Suprapubic skin (tissue), 4 donors: ENCODE data around the gene ABHD16B. TPM values are rescaled to one million over a fixed set of nuclear protein-coding genes. Genes with fewer than 3 reads are reported as not detected.

Experiments
- DNase-seq, 2 donors: peaks; one replicate each; pipeline ENCODE4 v3.0.0-alpha.2; 2019; ENCODE audit warnings: low spot score in 2 of 2
- H3K27ac ChIP-seq: fragments of 200-600 bp; sonication (generic); one replicate; pipeline ENCODE4 v1.5.1; 2019
- H3K27me3 ChIP-seq: fragments of 200-600 bp; sonication (generic); one replicate; pipeline ENCODE4 v1.5.1; 2019
- H3K36me3 ChIP-seq: fragments of 200-600 bp; sonication (generic); one replicate; pipeline ENCODE4 v1.5.1; 2019
- H3K4me1 ChIP-seq: fragments of 200-600 bp; sonication (generic); one replicate; pipeline ENCODE4 v1.5.1; 2019
- H3K4me3 ChIP-seq: fragments of 200-600 bp; sonication (generic); one replicate; pipeline ENCODE4 v1.5.1; 2019; ENCODE audit warnings: mild to moderate bottlenecking
- H3K9me3 ChIP-seq: fragments of 200-600 bp; sonication (generic); one replicate; pipeline ENCODE4 v1.5.1; 2019
- EP300 ChIP-seq: sonication (generic); formaldehyde crosslinking; IDR thresholded peaks from one replicate; pipeline ENCODE4 v1.6.1; 2017; ENCODE audit warnings: antibody characterized with exemption
- POLR2A ChIP-seq, 2 donors: fragments of 450-650 bp; IDR thresholded peaks; one replicate each; pipeline ENCODE4 v1.6.1; 2017; ENCODE audit warnings: antibody characterized with exemption in 2 of 2, mild to moderate bottlenecking in 2 of 2, moderate library complexity in 2 of 2
- POLR2AphosphoS5 ChIP-seq, 3 donors: sonication (generic); formaldehyde crosslinking; IDR thresholded peaks; one replicate each; pipeline ENCODE4 v1.6.1; 2017; ENCODE audit warnings: antibody characterized with exemption in 3 of 3
- WGBS: methylation state at CpG from one replicate; pipeline ENCODE4 v1.1.5; 2018; 5-methylcytosine and 5-hydroxymethylcytosine counted together
- total RNA-seq, 4 donors: library from RNA; depleted of rRNA; stranded (reverse); fragments of >200 nt; gene quantifications; one replicate each; pipeline ENCODE4 v1.1.0, GENCODE V29; 2016
- TF ChIP-seq, protein P1 (sequence below), 2 donors: fragments of 200-600 bp in 1 of 2; fragments of 450-650 bp in 1 of 2; sonication (generic) in 1 of 2; IDR thresholded peaks; one replicate each; pipeline ENCODE4 v1.5.1; 2016 to 2019; ENCODE audit warnings: antibody characterized with exemption in 2 of 2, mild to moderate bottlenecking in 1 of 2, moderate library complexity in 1 of 2

Gene ABHD16B
- total RNA-seq, 4 donors from 2014 or later, result not detected

DNA sequence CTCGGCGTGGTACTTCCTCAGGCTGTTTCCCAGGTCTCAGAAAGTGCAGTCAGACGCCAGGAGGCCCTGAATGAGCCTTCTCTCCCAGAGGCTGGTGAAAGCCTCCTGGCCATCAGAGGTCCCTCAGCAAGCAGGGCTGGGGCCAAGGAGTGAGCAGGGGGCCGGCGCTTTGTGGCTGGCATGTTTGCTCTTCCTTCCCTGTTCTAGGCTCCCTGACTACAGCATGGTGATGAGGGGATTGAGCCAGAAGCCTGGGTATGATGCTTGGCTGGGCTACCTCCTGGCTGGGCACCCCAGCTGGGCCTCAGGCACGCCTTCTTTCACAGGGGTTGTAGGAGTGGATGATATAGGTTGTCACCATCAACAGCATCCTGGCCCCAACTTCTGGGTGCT lies 21.9 kb downstream of the ABHD16B start:
- Histone ChIP-seq H3K4me3 (no peak overlapping the region), H3K27me3 (no peaks in the 10 kb centered on the region), H3K27ac (no peak overlapping the region), H3K4me1 (peaks cover 13% of the 10 kb centered on the region), H3K9me3 (no peaks in the 10 kb centered on the region), H3K36me3 (peaks cover 86% of the 10 kb centered on the region)
- no peak for TF ChIP-seq EP300
- TF ChIP-seq, protein P1, sequence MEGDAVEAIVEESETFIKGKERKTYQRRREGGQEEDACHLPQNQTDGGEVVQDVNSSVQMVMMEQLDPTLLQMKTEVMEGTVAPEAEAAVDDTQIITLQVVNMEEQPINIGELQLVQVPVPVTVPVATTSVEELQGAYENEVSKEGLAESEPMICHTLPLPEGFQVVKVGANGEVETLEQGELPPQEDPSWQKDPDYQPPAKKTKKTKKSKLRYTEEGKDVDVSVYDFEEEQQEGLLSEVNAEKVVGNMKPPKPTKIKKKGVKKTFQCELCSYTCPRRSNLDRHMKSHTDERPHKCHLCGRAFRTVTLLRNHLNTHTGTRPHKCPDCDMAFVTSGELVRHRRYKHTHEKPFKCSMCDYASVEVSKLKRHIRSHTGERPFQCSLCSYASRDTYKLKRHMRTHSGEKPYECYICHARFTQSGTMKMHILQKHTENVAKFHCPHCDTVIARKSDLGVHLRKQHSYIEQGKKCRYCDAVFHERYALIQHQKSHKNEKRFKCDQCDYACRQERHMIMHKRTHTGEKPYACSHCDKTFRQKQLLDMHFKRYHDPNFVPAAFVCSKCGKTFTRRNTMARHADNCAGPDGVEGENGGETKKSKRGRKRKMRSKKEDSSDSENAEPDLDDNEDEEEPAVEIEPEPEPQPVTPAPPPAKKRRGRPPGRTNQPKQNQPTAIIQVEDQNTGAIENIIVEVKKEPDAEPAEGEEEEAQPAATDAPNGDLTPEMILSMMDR (IDR thresholded peaks at IDR 0.05), result no peak
- DNase-seq, result no peak
- WGBS, result 89% methylated on average over 3 of the region's 6 CpGs

DNA sequence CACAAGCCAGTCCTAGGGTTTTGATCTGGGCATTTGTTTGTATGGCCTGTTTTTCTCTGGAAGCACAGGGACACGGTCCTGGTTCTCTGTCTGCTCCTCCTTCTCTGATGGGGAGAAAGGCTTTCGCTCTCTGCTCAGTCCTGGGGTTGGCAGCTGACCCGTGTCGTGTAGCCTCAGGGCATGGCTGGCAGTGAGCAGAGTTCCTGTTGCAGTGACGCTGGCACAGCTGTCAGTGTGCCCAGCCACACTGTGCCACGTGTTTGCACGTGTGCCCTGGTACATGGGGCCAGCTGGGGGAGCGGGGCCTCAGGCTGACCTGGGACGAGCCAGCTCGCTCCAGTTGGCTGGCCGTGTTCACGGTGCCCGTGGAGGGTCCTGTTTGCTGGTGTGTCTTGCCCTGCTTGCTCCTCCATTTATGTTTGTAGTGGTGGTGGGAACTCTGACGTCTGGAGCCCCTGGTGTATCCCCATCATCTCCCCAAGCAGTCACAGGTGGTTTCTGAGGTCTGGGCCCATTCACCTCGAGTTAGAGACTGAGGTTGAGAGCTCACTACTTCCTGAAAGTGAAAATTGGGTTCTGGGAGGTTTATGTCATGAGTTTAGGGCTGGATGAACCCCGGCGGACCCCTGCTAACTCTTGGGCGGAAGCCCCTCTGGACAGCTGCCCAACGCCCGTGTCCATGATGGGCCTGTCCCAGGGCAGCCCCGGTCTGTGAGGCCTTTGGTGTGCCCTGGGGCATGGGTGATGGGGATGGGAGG lies 23.4 kb downstream of the ABHD16B start:
- H3K4me3 ChIP-seq, result no peak overlapping the region
- H3K36me3 ChIP-seq, result peaks cover 81% of the 10 kb centered on the region
- TF ChIP-seq EP300 (no peak), POLR2AphosphoS5 (IDR thresholded peaks at IDR 0.05) (no peak), POLR2A (IDR thresholded peaks at IDR 0.05) (no peak)
- TF ChIP-seq, protein P1 (IDR thresholded peaks at IDR 0.05), result no peak
- H3K9me3 ChIP-seq, result no peaks in the 10 kb centered on the region
- H3K4me1 ChIP-seq, result peaks cover 23% of the 10 kb centered on the region
- DNase-seq, result no peak
- H3K27me3 ChIP-seq, result no peaks in the 10 kb centered on the region
- WGBS, result 71% methylated on average over 16 of the region's 21 CpGs
- no peak overlapping the region for H3K27ac ChIP-seq

DNA sequence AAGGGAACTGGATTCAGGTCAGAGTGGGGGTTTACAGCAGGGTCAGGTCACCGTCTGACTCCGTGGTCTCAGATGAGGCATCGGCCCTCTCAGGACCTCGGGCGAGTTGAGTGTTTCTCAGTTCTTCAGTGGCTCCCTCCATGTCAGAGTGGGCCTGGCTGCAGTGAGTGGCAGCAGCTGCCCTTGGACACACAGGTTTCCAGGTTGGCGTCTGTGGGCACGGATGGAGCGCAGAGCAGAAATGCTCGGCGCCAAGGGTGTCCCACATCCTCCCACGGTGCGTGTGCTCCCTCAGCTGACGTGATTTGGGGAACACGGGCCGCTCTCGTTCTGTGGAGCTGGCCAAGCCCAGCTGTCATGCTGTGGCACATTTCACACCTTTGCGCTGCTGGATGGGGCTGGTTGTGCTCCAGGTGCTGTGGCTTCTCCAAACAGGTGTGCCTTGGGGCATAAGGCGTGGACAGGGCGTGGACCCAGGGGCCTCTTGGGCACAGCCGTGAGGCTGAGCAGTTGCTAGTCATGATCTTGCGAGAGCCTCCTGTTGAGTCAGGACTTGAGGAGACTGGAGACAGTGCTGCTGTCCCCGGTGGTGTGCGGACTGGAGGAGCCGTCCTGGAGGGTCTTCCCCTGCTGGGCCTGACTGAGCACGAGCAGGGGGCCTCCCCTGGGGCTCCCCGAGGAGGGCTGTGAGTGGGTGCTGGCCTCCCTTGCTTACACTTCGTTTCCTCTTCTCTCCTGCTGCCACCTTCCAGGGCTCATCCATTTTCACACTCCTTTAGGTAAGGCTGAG lies 24.2 kb downstream of the ABHD16B start:
- no peak overlapping the region for H3K27ac ChIP-seq
- H3K9me3 ChIP-seq, result no peaks in the 10 kb centered on the region
- H3K36me3 ChIP-seq, result peaks cover 87% of the 10 kb centered on the region
- no peak for DNase-seq
- H3K27me3 ChIP-seq, result no peaks in the 10 kb centered on the region
- H3K4me3 ChIP-seq, result no peak overlapping the region
- 76% methylated on average over 8 of the region's 27 CpGs for WGBS
- peaks cover 27% of the 10 kb centered on the region for H3K4me1 ChIP-seq
- TF ChIP-seq POLR2AphosphoS5 (IDR thresholded peaks at IDR 0.05) (no peak), EP300 (no peak), POLR2A (IDR thresholded peaks at IDR 0.05) (no peak)
- TF ChIP-seq, protein P1 (IDR thresholded peaks at IDR 0.05), result no peak

DNA sequence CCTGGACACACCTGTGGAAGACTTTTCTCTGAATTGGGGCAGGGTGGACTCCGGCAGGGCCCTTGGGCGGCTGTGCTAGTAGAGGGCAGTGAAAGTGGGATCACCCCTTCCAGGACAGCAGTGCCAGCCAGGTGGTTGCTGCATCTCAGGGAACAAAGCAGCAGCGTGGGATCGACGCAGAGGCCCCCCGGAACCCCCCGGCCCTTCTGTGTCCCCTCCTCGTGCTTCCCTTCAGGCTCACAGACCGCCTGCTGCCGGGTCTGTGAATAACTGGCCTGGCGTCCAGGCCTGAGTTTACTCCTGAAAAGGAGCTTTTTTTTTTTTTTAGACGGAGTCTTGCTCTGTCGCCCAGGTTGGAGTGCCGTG lies 24.7 kb downstream of the ABHD16B start:
- Histone ChIP-seq H3K9me3 (no peaks in the 10 kb centered on the region), H3K36me3 (peaks cover 87% of the 10 kb centered on the region), H3K4me3 (no peak overlapping the region), H3K4me1 (peaks cover 30% of the 10 kb centered on the region), H3K27ac (no peak overlapping the region), H3K27me3 (no peaks in the 10 kb centered on the region)
- no peak for DNase-seq
- WGBS, result 93% methylated on average over 7 of the region's 14 CpGs
- TF ChIP-seq POLR2AphosphoS5 (IDR thresholded peaks at IDR 0.05), result no peak
- TF ChIP-seq, protein P1 (IDR thresholded peaks at IDR 0.05), result no peak
- no peak for TF ChIP-seq POLR2A (IDR thresholded peaks at IDR 0.05)
- TF ChIP-seq EP300, result no peak

DNA sequence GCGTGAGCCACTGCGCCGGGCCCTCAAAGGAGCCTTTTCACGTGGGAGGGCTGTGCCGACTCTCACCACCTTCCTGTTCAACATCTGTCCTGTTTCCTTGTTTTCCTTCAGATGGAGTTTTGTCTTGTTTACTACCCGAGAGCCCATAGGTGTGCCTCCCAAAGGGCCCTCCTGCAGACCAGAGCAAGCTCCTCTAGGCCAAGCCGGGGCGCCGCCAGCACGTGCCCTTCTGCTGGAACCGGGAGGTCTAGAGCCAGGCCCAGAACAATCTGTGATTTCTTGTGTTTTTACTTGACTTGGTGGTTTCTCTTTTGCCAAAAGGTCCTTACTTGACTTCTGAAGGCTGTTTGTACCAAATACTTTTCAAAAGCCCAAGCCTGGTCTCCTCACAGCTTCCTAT lies 25.6 kb downstream of the ABHD16B start:
- Histone ChIP-seq H3K4me1 (peaks cover 30% of the 10 kb centered on the region), H3K4me3 (no peak overlapping the region), H3K9me3 (no peaks in the 10 kb centered on the region), H3K27ac (no peak overlapping the region), H3K36me3 (peaks cover 87% of the 10 kb centered on the region), H3K27me3 (no peaks in the 10 kb centered on the region)
- no peak for TF ChIP-seq EP300
- DNase-seq, result no peak
- 90% methylated on average over 11 of the region's 11 CpGs for WGBS
